ENCODE data around the gene ISCA2.

Gene ISCA2

GRCh38 chr14:74483321-74483720, 10.2 kb upstream of the ISCA2 start:
- peak; percentile 35 for DNase-seq (ENCODE audit: low read depth)

GRCh38 chr14:74486164-74486563, 7.4 kb upstream of the ISCA2 start:
- no peak for DNase-seq (ENCODE audit: low read depth)

- peak; percentile 72 for DNase-seq (ENCODE audit: low read depth)
Measured at GRCh38 chr14:74488786-74489397, 4.7 kb upstream of the ISCA2 start.

- no peak for DNase-seq (ENCODE audit: low read depth)
Measured at GRCh38 chr14:74490486-74490885, 3.1 kb upstream of the ISCA2 start.

- peak; percentile 44 for DNase-seq (ENCODE audit: low read depth)
Measured at GRCh38 chr14:74491956-74492775, 1.4 kb upstream of the ISCA2 start.

- no peak for DNase-seq (ENCODE audit: low read depth)
Measured at GRCh38 chr14:74492776-74493342, 706 bp upstream of the ISCA2 start, which contains the start of gene NPC2. Gene NPC2, minus strand, starts transcription at chr14:74493305. Its CDS starts 31 bp downstream, at chr14:74493274.

GRCh38 chr14:74495356-74495755, 1.8 kb downstream of the ISCA2 start:
- DNase-seq (ENCODE audit: low read depth), result peak; percentile 36

GRCh38 chr14:74500417-74501134, 7.0 kb downstream of the ISCA2 start:
- DNase-seq (ENCODE audit: low read depth), result no peak

- peak; percentile 77 for DNase-seq (ENCODE audit: low read depth)
Measured at GRCh38 chr14:74501135-74501614, 7.6 kb downstream of the ISCA2 start.

GRCh38 chr14:74501691-74502090, 8.1 kb downstream of the ISCA2 start:
- DNase-seq (ENCODE audit: low read depth), result no peak

- DNase-seq (ENCODE audit: low read depth), result peak; percentile 50
Measured at GRCh38 chr14:74502236-74503019, 8.9 kb downstream of the ISCA2 start.

- no peak for DNase-seq (ENCODE audit: low read depth)
Measured at GRCh38 chr14:74503291-74503937, 9.8 kb downstream of the ISCA2 start.

GRCh38 chr14:74503938-74504335, 10.4 kb downstream of the ISCA2 start:
- no peak for DNase-seq (ENCODE audit: low read depth)

GRCh38 chr14:74504412-74504811, 10.8 kb downstream of the ISCA2 start:
- no peak for DNase-seq (ENCODE audit: low read depth)

- DNase-seq (ENCODE audit: low read depth), result no peak
Measured at GRCh38 chr14:74504874-74505720, 11.5 kb downstream of the ISCA2 start.

- no peak for DNase-seq (ENCODE audit: low read depth)
Measured at GRCh38 chr14:74505831-74506230, 12.3 kb downstream of the ISCA2 start.

GRCh38 chr14:74506411-74506851, 12.9 kb downstream of the ISCA2 start:
- no peak for DNase-seq (ENCODE audit: low read depth)

GRCh38 chr14:74507085-74507484, 13.5 kb downstream of the ISCA2 start:
- DNase-seq (ENCODE audit: low read depth), result no peak

GRCh38 chr14:74507840-74508239, 14.3 kb downstream of the ISCA2 start:
- DNase-seq (ENCODE audit: low read depth), result no peak

GRCh38 chr14:74508292-74508731, 14.7 kb downstream of the ISCA2 start:
- peak; percentile 45 for DNase-seq (ENCODE audit: low read depth)
